SU-DHL-6 (cell line): ENCODE results near the gene ZNF319.

Experiments
- H2AFZ ChIP-seq: fragments of 200-600 bp; sonication (generic); 2 replicates; pipeline ENCODE4 v1.6.1; 2014; ENCODE audit warnings: low read depth, mild to moderate bottlenecking, moderate library complexity, mixed read lengths, antibody characterized with exemption, low read length; ENCODE audit not compliant: severe bottlenecking
- H3F3A ChIP-seq: fragments of 200-600 bp; shearing (Covaris generic); 2 replicates; pipeline ENCODE4 v1.6.0; 2016; ENCODE audit warnings: antibody characterized with exemption, mild to moderate bottlenecking; ENCODE audit not compliant: insufficient read depth
- H3K27ac ChIP-seq: fragments of 200-600 bp; sonication (generic); 2 replicates; pipeline ENCODE4 v1.5.1; 2016; ENCODE audit warnings: low read depth, mild to moderate bottlenecking, low read length, moderate library complexity, mixed read lengths
- H3K27me3 ChIP-seq: fragments of 200-600 bp; sonication (generic), shearing (Covaris generic); 2 replicates; pipeline ENCODE4 v1.6.0; 2014; ENCODE audit warnings: mild to moderate bottlenecking, low read length
- H3K36me3 ChIP-seq: fragments of 200-600 bp; sonication (generic); 2 replicates; pipeline ENCODE4 v1.6.1; 2014; ENCODE audit warnings: mild to moderate bottlenecking, low read length, mixed read lengths
- H3K4me2 ChIP-seq: fragments of 300-600, 200-600 bp; shearing (Covaris generic), sonication (generic); 2 replicates; pipeline ENCODE4 v1.6.0; 2014; ENCODE audit warnings: low read length, low read depth, mild to moderate bottlenecking; ENCODE audit not compliant: poor library complexity, severe bottlenecking
- H3K4me3 ChIP-seq: fragments of 200-600 bp; sonication (generic); 2 replicates; pipeline ENCODE4 v1.5.1; 2014; ENCODE audit warnings: antibody characterized with exemption, low read length, mild to moderate bottlenecking, mixed read lengths; ENCODE audit not compliant: insufficient read depth, poor library complexity, severe bottlenecking
- H3K79me2 ChIP-seq: fragments of 200-600 bp; sonication (generic); 2 replicates; pipeline ENCODE4 v1.6.1; 2014; ENCODE audit warnings: mild to moderate bottlenecking, low read length, moderate library complexity; ENCODE audit not compliant: insufficient read depth
- H3K9ac ChIP-seq: fragments of 200-600 bp; sonication (generic); 2 replicates; pipeline ENCODE4 v1.7.0; 2014; ENCODE audit warnings: mild to moderate bottlenecking, low read length
- H3K9me2 ChIP-seq: fragments of 200-600 bp; sonication (generic); replicated peaks from 2 replicates; pipeline ENCODE4 v1.6.1; 2014; ENCODE audit warnings: low read length; ENCODE audit not compliant: insufficient read depth
- H3K9me3 ChIP-seq: fragments of 200-600 bp; sonication (generic); 2 replicates; pipeline ENCODE4 v1.6.1; 2014; ENCODE audit warnings: low read length, mixed read lengths; ENCODE audit not compliant: insufficient read depth
- H4K20me1 ChIP-seq: fragments of 200-600 bp; sonication (generic); 2 replicates; pipeline ENCODE4 v1.6.1; 2014; ENCODE audit warnings: low read depth, mild to moderate bottlenecking, antibody characterized with exemption, low read length, moderate library complexity, mixed read lengths
- EZH2phosphoT487 ChIP-seq: fragments of 200-600 bp; sonication (generic), shearing (Covaris generic); conservative IDR thresholded peaks from 2 replicates; pipeline ENCODE4 v1.6.1; 2018; ENCODE audit warnings: mild to moderate bottlenecking, antibody characterized with exemption, low read length, moderate library complexity, mixed read lengths
- TF ChIP-seq, protein P1 (sequence below): fragments of 200-600 bp; sonication (generic); IDR thresholded peaks from one replicate; pipeline ENCODE4 v1.5.1; 2017; ENCODE audit warnings: antibody characterized with exemption, mild to moderate bottlenecking, low read length, moderate library complexity; ENCODE audit not compliant: insufficient read depth, poor library complexity, severe bottlenecking

The ZNF319 gene

DNA sequence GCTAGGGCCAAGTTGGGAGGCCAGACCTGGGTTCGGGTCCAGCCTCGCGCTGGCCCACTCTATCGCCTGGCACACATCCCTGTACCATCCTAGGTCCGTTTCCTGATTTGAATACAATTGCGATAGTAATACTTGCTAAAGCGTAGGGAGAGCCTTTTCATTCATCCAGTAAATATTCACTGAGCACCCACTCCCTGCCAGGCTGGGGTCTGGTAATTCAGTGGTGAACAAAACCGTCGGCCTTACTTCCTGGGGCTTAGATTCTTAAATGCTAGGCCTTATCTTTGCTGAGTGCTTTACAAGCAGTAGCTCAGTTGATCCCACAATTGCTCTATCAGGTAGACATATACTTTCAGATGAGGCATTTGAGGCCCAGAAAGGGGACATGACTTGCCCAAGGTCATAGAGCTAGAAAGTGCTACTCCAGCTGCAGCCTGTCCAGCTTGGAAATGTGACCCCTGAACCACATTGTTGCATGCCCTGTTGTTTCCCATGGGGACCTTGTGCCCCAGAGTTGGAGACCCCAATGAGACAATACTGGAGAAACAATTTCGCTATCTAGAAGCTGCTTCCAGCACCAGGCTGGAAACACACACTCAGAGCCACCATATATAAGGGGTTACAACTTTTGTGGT is 1.4 kb upstream of the ZNF319 start:
- Histone ChIP-seq H3K4me3 (peak overlapping the region; percentile 80), H3K36me3 (peaks cover 4% of the 10 kb centered on the region; the same call in 1 of the 2 replicates), H2AFZ (no peak overlapping the region), H3K27me3 (no peaks in the 10 kb centered on the region), H3F3A (peaks cover 15% of the 10 kb centered on the region), H3K79me2 (no peaks in the 10 kb centered on the region), H4K20me1 (no peaks in the 10 kb centered on the region), H3K4me2 (peak overlapping the region; percentile 95), H3K27ac (peak overlapping the region; percentile 1; the same call in 1 of the 2 replicates), H3K9me2 (no peaks in the 10 kb centered on the region), H3K9me3 (no peaks in the 10 kb centered on the region), H3K9ac (peak overlapping the region; percentile 83)
- TF ChIP-seq, protein P1, sequence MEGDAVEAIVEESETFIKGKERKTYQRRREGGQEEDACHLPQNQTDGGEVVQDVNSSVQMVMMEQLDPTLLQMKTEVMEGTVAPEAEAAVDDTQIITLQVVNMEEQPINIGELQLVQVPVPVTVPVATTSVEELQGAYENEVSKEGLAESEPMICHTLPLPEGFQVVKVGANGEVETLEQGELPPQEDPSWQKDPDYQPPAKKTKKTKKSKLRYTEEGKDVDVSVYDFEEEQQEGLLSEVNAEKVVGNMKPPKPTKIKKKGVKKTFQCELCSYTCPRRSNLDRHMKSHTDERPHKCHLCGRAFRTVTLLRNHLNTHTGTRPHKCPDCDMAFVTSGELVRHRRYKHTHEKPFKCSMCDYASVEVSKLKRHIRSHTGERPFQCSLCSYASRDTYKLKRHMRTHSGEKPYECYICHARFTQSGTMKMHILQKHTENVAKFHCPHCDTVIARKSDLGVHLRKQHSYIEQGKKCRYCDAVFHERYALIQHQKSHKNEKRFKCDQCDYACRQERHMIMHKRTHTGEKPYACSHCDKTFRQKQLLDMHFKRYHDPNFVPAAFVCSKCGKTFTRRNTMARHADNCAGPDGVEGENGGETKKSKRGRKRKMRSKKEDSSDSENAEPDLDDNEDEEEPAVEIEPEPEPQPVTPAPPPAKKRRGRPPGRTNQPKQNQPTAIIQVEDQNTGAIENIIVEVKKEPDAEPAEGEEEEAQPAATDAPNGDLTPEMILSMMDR = no peak
- no peak for TF ChIP-seq EZH2phosphoT487

DNA sequence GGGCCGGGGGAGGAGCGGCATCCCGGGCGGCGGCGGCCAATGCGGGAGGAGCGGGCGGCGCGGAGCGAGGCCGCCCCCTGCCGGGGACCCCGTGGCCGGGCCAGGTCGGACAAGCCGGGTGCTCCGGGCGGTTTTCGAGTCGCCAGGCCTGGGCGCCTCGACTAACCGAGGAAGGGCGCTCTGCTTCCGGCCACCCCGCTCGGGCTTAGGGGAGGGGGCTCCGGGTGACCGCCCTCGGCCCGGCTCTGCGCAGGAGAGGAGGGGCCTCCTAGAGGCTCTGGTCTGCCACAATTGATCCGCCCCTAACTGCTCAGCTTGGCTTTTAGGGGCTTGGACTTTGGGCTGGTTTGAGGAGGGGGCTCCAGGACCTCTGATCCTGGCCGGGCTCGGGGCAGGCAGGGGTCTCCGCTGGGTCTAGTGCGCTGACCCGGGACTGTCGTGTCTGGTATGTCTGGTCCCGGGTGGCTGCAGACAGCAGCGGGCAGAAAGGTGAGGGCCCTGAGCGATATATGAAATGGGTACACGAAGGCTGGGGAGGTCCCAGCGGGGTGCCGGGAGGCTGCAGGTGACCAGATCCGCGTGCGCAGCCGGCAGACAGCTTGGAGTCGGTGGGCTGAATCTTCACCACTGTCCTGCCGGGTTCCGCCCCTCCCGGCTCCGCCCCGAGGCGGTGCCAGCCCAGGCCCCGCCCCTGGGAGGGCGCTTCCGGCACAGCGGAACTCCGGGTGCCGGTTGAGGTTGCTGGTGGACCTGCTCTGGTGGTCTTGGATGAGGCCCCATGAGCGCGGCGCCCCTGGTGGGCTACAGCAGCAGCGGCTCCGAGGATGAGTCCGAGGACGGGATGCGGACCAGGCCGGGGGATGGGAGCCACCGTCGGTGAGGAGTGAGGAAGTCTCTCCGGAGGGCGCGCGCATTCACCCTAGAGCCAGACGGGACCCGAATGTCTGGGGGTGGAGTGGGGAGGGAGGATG is 519 bp upstream of the ZNF319 start, which contains the start of gene USB1:
Gene USB1 (plus strand): TSS at position 702 of the 971 bp plus-strand sequence. CDS start 77 bp downstream, at position 779.
- Histone ChIP-seq H2AFZ (peak within 1 kb of the TSS; percentile 93), H3K9me3 (no peaks in the 10 kb centered on the region), H3K27ac (peak within 1 kb of the TSS; percentile 67), H3K9ac (peak within 1 kb of the TSS; percentile 83), H3K79me2 (no peaks in the 10 kb centered on the region), H4K20me1 (no peaks in the 10 kb centered on the region), H3K36me3 (no peaks in the 10 kb centered on the region; the same call in 1 of the 2 replicates), H3K27me3 (no peaks in the 10 kb centered on the region), H3K4me2 (peak within 1 kb of the TSS; percentile 95), H3K9me2 (no peaks in the 10 kb centered on the region), H3K4me3 (peak within 1 kb of the TSS; percentile 80), H3F3A (peaks cover 15% of the 10 kb centered on the region)
- TF ChIP-seq EZH2phosphoT487 = no peak
- TF ChIP-seq, protein P1 = peak; percentile 29

DNA sequence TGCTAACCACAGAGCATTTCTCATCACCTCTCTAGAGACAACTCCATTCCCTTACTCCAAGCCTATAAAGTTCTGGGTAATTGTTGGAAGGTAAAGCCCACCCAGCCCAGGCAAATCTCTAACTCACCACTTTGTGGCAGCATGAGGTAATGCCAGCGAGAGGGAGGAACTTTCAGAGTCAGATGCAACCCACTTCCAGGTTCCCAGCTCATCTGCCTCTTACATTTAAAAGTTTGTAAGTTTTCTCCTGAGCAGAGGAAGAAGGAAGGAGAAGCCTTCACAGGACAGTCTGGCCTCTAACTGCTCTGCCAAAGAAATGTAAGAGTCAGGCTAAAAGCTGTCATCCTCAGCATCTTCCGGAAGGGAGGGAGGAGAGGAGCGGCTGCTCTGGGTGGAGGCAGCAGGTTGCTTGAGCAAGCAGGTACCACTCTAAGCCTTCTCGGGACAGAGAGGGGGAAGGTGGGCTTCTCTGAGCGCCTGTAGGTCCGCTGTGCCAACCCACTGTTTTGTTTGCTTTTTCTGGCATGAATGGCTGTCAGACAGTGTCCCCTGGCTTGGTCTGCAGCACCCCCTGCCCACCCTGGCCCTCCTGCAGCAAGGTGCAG is 1.0 kb downstream of the ZNF319 start:
- Histone ChIP-seq H4K20me1 (no peaks in the 10 kb centered on the region), H3F3A (peaks cover 15% of the 10 kb centered on the region), H3K4me2 (peak overlapping the region; percentile 95), H3K4me3 (peak overlapping the region; percentile 80), H3K79me2 (no peaks in the 10 kb centered on the region), H3K9ac (peak overlapping the region; percentile 83), H3K9me2 (no peaks in the 10 kb centered on the region), H3K9me3 (no peaks in the 10 kb centered on the region), H2AFZ (peak overlapping the region; percentile 82), H3K27ac (peak overlapping the region; percentile 67), H3K36me3 (no peaks in the 10 kb centered on the region), H3K27me3 (no peaks in the 10 kb centered on the region)
- TF ChIP-seq, protein P1 = no peak
- no peak for TF ChIP-seq EZH2phosphoT487
